ENCODE results near the gene NLRP12.

- TF ChIP-seq CTCF (IDR thresholded peaks at IDR 0.05) (no peak), POLR2A (IDR thresholded peaks at IDR 0.05; ENCODE audit: low read depth) (no peak), EP300 (IDR thresholded peaks at IDR 0.05) (no peak)
These were observed 22.9 kb downstream of the NLRP12 start for GRCh38 chr19:53801257-53801656.
